SK-N-SH treated with all-trans-retinoic acid at 6 μM for 48 hours (cell line): ENCODE data around the gene NUP98.

Source experiments
- CREB5 ChIP-seq: fragments of 250-450 bp; sonication (Bioruptor Pico); IDR thresholded peaks from 2 replicates; pipeline ENCODE4 v1.5.1; 2020; ENCODE audit warnings: low read depth, mild to moderate bottlenecking, moderate library complexity
- GLIS3 ChIP-seq: fragments of 250-450 bp; sonication (Bioruptor Pico); IDR thresholded peaks from 2 replicates; pipeline ENCODE4 v1.5.0; 2020; ENCODE audit warnings: mild to moderate bottlenecking, moderate library complexity

- TF ChIP-seq GLIS3 (CRISPR knock-in tag) (no peak), CREB5 (no peak)
Observed at GRCh38 chr11:3755151-3755550, 42.2 kb downstream of the NUP98 start.
